H9 (cell line): ENCODE data around the gene KRT15. TPM values are rescaled to one million over a fixed set of nuclear protein-coding genes. Genes with fewer than 3 reads are reported as not detected.

Experiments
- DNase-seq: peaks from one replicate; pipeline ENCODE4 v3.0.0-alpha.2; 2017
- H2AFZ ChIP-seq: one replicate; pipeline ENCODE4 v1.6.1; 2013; ENCODE audit warnings: mild to moderate bottlenecking, low read length, control low read depth, moderate library complexity
- H2AK5ac ChIP-seq: 2 replicates; pipeline ENCODE4 v1.6.1; 2013; ENCODE audit warnings: low read length, control low read depth, mixed read lengths; ENCODE audit not compliant: insufficient read length
- H2BK120ac ChIP-seq: one replicate; pipeline ENCODE4 v1.6.1; 2013; ENCODE audit warnings: low read depth, mild to moderate bottlenecking, low read length, control low read depth, inconsistent platforms; ENCODE audit not compliant: poor library complexity, severe bottlenecking
- H2BK12ac ChIP-seq: 2 replicates; pipeline ENCODE4 v1.6.1; 2013; ENCODE audit warnings: low read length, control low read depth, mixed read lengths, low read depth; ENCODE audit not compliant: insufficient read length
- H2BK15ac ChIP-seq: 2 replicates; pipeline ENCODE4 v1.6.1; 2013; ENCODE audit warnings: low read depth, low read length, control low read depth
- H2BK20ac ChIP-seq: one replicate; pipeline ENCODE4 v1.6.1; 2013; ENCODE audit warnings: low read depth, mild to moderate bottlenecking, low read length, control low read depth, inconsistent platforms; ENCODE audit not compliant: poor library complexity, severe bottlenecking
- H2BK5ac ChIP-seq: 2 replicates; pipeline ENCODE4 v1.6.1; 2013; ENCODE audit warnings: low read length, control low read depth, mixed read lengths; ENCODE audit not compliant: insufficient read length
- H3K14ac ChIP-seq: 2 replicates; pipeline ENCODE4 v1.6.1; 2013; ENCODE audit warnings: low read length, control low read depth; ENCODE audit not compliant: insufficient read depth
- H3K18ac ChIP-seq: 2 replicates; pipeline ENCODE4 v1.6.1; 2013; ENCODE audit warnings: low read depth, mild to moderate bottlenecking, mixed read lengths, low read length, control low read depth; ENCODE audit not compliant: insufficient read length
- H3K23ac ChIP-seq: 2 replicates; pipeline ENCODE4 v1.6.1; 2013; ENCODE audit warnings: low read length, control low read depth, mixed read lengths, low read depth; ENCODE audit not compliant: insufficient read length
- H3K23me2 ChIP-seq: 2 replicates; pipeline ENCODE4 v1.6.1; 2013; ENCODE audit warnings: low read depth, mild to moderate bottlenecking, mixed read lengths, low read length, control low read depth; ENCODE audit not compliant: insufficient read length, poor library complexity, severe bottlenecking
- H3K27ac ChIP-seq: 2 replicates; pipeline ENCODE4 v1.5.1; 2013; ENCODE audit warnings: low read length, control low read depth, mixed read lengths, low read depth; ENCODE audit not compliant: insufficient read length
- H3K27me3 ChIP-seq: 2 replicates; pipeline ENCODE4 v1.6.1; 2013; ENCODE audit warnings: low read length, control low read depth, inconsistent platforms; ENCODE audit not compliant: insufficient read depth
- H3K4ac ChIP-seq: 2 replicates; pipeline ENCODE4 v1.6.1; 2013; ENCODE audit warnings: low read depth, mild to moderate bottlenecking, control low read depth, inconsistent platforms, low read length, moderate library complexity
- H3K4me1 ChIP-seq: 2 replicates; pipeline ENCODE4 v1.6.1; 2013; ENCODE audit warnings: low read length, control low read depth, inconsistent platforms; ENCODE audit not compliant: insufficient read depth
- H3K4me2 ChIP-seq: 2 replicates; pipeline ENCODE4 v1.6.1; 2013; ENCODE audit warnings: low read length, control low read depth, mixed read lengths; ENCODE audit not compliant: insufficient read length, insufficient read depth
- H3K56ac ChIP-seq: 2 replicates; pipeline ENCODE4 v1.6.1; 2013; ENCODE audit warnings: low read depth, mild to moderate bottlenecking, mixed read lengths, low read length, control low read depth; ENCODE audit not compliant: insufficient read length
- H3K79me1 ChIP-seq: 2 replicates; pipeline ENCODE4 v1.6.1; 2013; ENCODE audit warnings: low read depth, mild to moderate bottlenecking, moderate library complexity, low read length, control low read depth, inconsistent platforms; ENCODE audit not compliant: insufficient read depth, poor library complexity, severe bottlenecking
- H3K79me2 ChIP-seq: 2 replicates; pipeline ENCODE4 v1.6.1; 2013; ENCODE audit warnings: low read length, control low read depth, inconsistent platforms; ENCODE audit not compliant: insufficient read depth
- H3K9ac ChIP-seq: 2 replicates; pipeline ENCODE4 v1.6.1; 2013; ENCODE audit warnings: low read length, control low read depth, mixed read lengths; ENCODE audit not compliant: insufficient read length; ENCODE audit errors: extremely low read depth
- H3K9me3 ChIP-seq: one replicate; pipeline ENCODE4 v1.6.1; 2013; ENCODE audit warnings: low read depth, low read length, inconsistent platforms; ENCODE audit not compliant: control insufficient read depth
- H3T11ph ChIP-seq: one replicate; pipeline ENCODE4 v1.6.1; 2013; ENCODE audit warnings: mild to moderate bottlenecking, low read length, control low read depth, inconsistent platforms
- H4K20me1 ChIP-seq: one replicate; pipeline ENCODE4 v1.6.1; 2013; ENCODE audit not compliant: control insufficient read depth, insufficient read length, insufficient read depth
- H4K5ac ChIP-seq: 2 replicates; pipeline ENCODE4 v1.6.1; 2013; ENCODE audit warnings: low read depth, mild to moderate bottlenecking, mixed read lengths, low read length, control low read depth; ENCODE audit not compliant: insufficient read length
- H4K8ac ChIP-seq: replicated peaks from 2 replicates; pipeline ENCODE4 v1.6.1; 2013; ENCODE audit warnings: low read length, control low read depth, mixed read lengths, low read depth; ENCODE audit not compliant: insufficient read length
- H4K91ac ChIP-seq: 2 replicates; pipeline ENCODE4 v1.6.1; 2013; ENCODE audit warnings: low read depth, mild to moderate bottlenecking, moderate library complexity, mixed read lengths, low read length, control low read depth; ENCODE audit not compliant: insufficient read length
- H3K27ac Mint-ChIP-seq, 3 experiments: 2 replicates in 2 of 3; 3 replicates in 1 of 3; pipeline ENCODE4 v1.8.0; 2020 to 2021; ENCODE audit warnings: mixed read lengths in 3 of 3, mild to moderate bottlenecking in 1 of 3, moderate library complexity in 1 of 3
- H3K27me3 Mint-ChIP-seq: 2 replicates; pipeline ENCODE4 v1.8.0; 2021; ENCODE audit warnings: low read depth, mild to moderate bottlenecking, moderate library complexity, mixed read lengths
- H3K36me3 Mint-ChIP-seq, 3 experiments: 2 replicates in 2 of 3; 3 replicates in 1 of 3; pipeline ENCODE4 v1.8.0; 2020 to 2021; ENCODE audit warnings: low read depth in 3 of 3, mixed read lengths in 3 of 3; ENCODE audit not compliant: insufficient read depth in 1 of 3
- H3K4me1 Mint-ChIP-seq, 2 experiments: 2 replicates each; pipeline ENCODE4 v1.8.0; 2020; ENCODE audit warnings: mixed read lengths in 2 of 2
- H3K4me3 Mint-ChIP-seq, 2 experiments: 2 replicates in 1 of 2; 3 replicates in 1 of 2; pipeline ENCODE4 v1.8.0; 2020 to 2021; ENCODE audit warnings: mild to moderate bottlenecking in 2 of 2, mixed read lengths in 2 of 2, moderate library complexity in 1 of 2
- H3K9me3 Mint-ChIP-seq, 2 experiments: 2 replicates in 1 of 2; 3 replicates in 1 of 2; pipeline ENCODE4 v1.8.0; 2020; ENCODE audit warnings: mild to moderate bottlenecking in 2 of 2, mixed read lengths in 2 of 2, moderate library complexity in 1 of 2
- WGBS: extraction: QIAGEN DNeasy Blood & Tissue Kit; methylation state at CpG from one replicate; pipeline ENCODE4 v1.1.7; 2013; ENCODE audit warnings: missing lambda C conversion rate, low lambda C conversion rate, mixed read lengths; ENCODE audit not compliant: insufficient read length; ENCODE audit errors: extremely low coverage; 5-methylcytosine and 5-hydroxymethylcytosine counted together
- total RNA-seq: library from RNA; stranded (reverse); gene quantifications from 2 replicates; pipeline ENCODE4 v1.2.1, GENCODE V29; 2021
- TF ChIP-seq, protein P1 (sequence below): fragments of 200-600 bp; sonication (generic); conservative IDR thresholded peaks from 3 replicates; pipeline ENCODE4 v1.8.0; 2021; ENCODE audit warnings: antibody characterized with exemption, mild to moderate bottlenecking

The KRT15 gene
- total RNA-seq, 1 experiment from 2014 or later: 0.87 TPM

GRCh38 chr17:41505007-41505808 is 13.5 kb downstream of the KRT15 start, which contains the start of gene KRT13:
TSS of gene KRT13 (minus strand) at chr17:41505612. CDS start at chr17:41505550, 62 bp downstream.
- Histone ChIP-seq H2BK15ac (no peak within 1 kb of the TSS), H4K8ac (no peak within 1 kb of the TSS), H2BK12ac (no peak within 1 kb of the TSS), H2BK120ac (no peak within 1 kb of the TSS), H2BK20ac (no peak within 1 kb of the TSS), H3K79me2 (no peaks in the 10 kb centered on the region), H2AFZ (no peak within 1 kb of the TSS), H3K27ac (no peak within 1 kb of the TSS), H3T11ph (no peak within 1 kb of the TSS), H3K4me1 (peaks cover 3% of the 10 kb centered on the region; the same call in 1 of the 2 replicates), H3K18ac (no peak within 1 kb of the TSS), H3K9ac (no peak within 1 kb of the TSS), H3K4me2 (no peak within 1 kb of the TSS), H3K4ac (no peak within 1 kb of the TSS), H3K23ac (no peak within 1 kb of the TSS), H3K27me3 (no peaks in the 10 kb centered on the region), H3K9me3 (no peaks in the 10 kb centered on the region), H2BK5ac (no peak within 1 kb of the TSS), H4K5ac (no peak within 1 kb of the TSS), H4K20me1 (no peaks in the 10 kb centered on the region), H3K79me1 (no peaks in the 10 kb centered on the region), H3K56ac (no peak within 1 kb of the TSS), H2AK5ac (no peak within 1 kb of the TSS), H4K91ac (no peak within 1 kb of the TSS), H3K23me2 (no peaks in the 10 kb centered on the region), H3K14ac (no peak within 1 kb of the TSS)
- DNase-seq: no peak
- TF ChIP-seq, protein P1, sequence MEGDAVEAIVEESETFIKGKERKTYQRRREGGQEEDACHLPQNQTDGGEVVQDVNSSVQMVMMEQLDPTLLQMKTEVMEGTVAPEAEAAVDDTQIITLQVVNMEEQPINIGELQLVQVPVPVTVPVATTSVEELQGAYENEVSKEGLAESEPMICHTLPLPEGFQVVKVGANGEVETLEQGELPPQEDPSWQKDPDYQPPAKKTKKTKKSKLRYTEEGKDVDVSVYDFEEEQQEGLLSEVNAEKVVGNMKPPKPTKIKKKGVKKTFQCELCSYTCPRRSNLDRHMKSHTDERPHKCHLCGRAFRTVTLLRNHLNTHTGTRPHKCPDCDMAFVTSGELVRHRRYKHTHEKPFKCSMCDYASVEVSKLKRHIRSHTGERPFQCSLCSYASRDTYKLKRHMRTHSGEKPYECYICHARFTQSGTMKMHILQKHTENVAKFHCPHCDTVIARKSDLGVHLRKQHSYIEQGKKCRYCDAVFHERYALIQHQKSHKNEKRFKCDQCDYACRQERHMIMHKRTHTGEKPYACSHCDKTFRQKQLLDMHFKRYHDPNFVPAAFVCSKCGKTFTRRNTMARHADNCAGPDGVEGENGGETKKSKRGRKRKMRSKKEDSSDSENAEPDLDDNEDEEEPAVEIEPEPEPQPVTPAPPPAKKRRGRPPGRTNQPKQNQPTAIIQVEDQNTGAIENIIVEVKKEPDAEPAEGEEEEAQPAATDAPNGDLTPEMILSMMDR: no peak
- Mint-ChIP-seq H3K27ac (no peak within 1 kb of the TSS; a peak in 1 of 7 replicates), H3K4me3 (no peak within 1 kb of the TSS), H3K4me1 (peaks cover 20 to 21% of the 10 kb centered on the region in 2 experiments), H3K27me3 (no peaks in the 10 kb centered on the region), H3K9me3 (no peaks in the 10 kb centered on the region), H3K36me3 (no peaks in the 10 kb centered on the region)
- no CpG with 5 or more reads among the region's 17 CpGs for WGBS
